Neuronal stem cell (in vitro differentiated cells): ENCODE data around the gene KDM4B.

Experiments
- DNase-seq: peaks from one replicate; pipeline ENCODE4 v3.0.0-alpha.2; 2013; ENCODE audit warnings: low spot score
- H2AFZ ChIP-seq: one replicate; pipeline ENCODE4 v1.6.1; 2013; ENCODE audit warnings: mild to moderate bottlenecking, low read length, inconsistent platforms
- H2AK5ac ChIP-seq: 2 replicates; pipeline ENCODE4 v1.6.1; 2013; ENCODE audit warnings: low read depth, mild to moderate bottlenecking, inconsistent platforms, low read length, moderate library complexity, mixed read lengths
- H2BK120ac ChIP-seq: 2 replicates; pipeline ENCODE4 v1.6.1; 2013; ENCODE audit warnings: low read depth, mild to moderate bottlenecking, inconsistent platforms, low read length, moderate library complexity, mixed read lengths
- H2BK12ac ChIP-seq: one replicate; pipeline ENCODE4 v1.6.1; 2013; ENCODE audit warnings: low read length, inconsistent platforms
- H2BK15ac ChIP-seq: 2 replicates; pipeline ENCODE4 v1.6.1; 2013; ENCODE audit warnings: mild to moderate bottlenecking, low read length, inconsistent platforms, mixed read lengths
- H2BK5ac ChIP-seq: one replicate; pipeline ENCODE4 v1.6.1; 2013; ENCODE audit warnings: inconsistent platforms, mild to moderate bottlenecking, low read length, moderate library complexity
- H3K14ac ChIP-seq: one replicate; pipeline ENCODE4 v1.6.1; 2013; ENCODE audit warnings: low read length, inconsistent platforms
- H3K18ac ChIP-seq: 2 replicates; pipeline ENCODE4 v1.6.1; 2013; ENCODE audit warnings: low read length, inconsistent platforms
- H3K23ac ChIP-seq: 2 replicates; pipeline ENCODE4 v1.6.1; 2013; ENCODE audit warnings: low read depth, mild to moderate bottlenecking, mixed read lengths, low read length, inconsistent platforms; ENCODE audit not compliant: poor library complexity
- H3K27ac ChIP-seq: replicated peaks from 3 replicates; pipeline ENCODE4 v1.5.1; 2013; ENCODE audit warnings: low read length, inconsistent platforms
- H3K27me3 ChIP-seq, 3 experiments: 2 replicates each; pipeline ENCODE4 v1.6.1; 2013; ENCODE audit warnings: low read length in 3 of 3, mild to moderate bottlenecking in 2 of 3, inconsistent platforms in 1 of 3, low read depth in 1 of 3, mixed read lengths in 1 of 3, moderate library complexity in 1 of 3; ENCODE audit not compliant: control insufficient read depth in 3 of 3, insufficient read depth in 3 of 3
- H3K36me3 ChIP-seq, 2 donors: replicated peaks in 1 of 2; 2 replicates each; pipeline ENCODE4 v1.6.1; 2013; ENCODE audit warnings: low read length in 2 of 2; ENCODE audit not compliant: control insufficient read depth in 2 of 2, insufficient read depth in 2 of 2
- H3K4ac ChIP-seq: 2 replicates; pipeline ENCODE4 v1.6.1; 2013; ENCODE audit warnings: inconsistent platforms, mild to moderate bottlenecking, low read length, moderate library complexity
- H3K4me1 ChIP-seq, 2 donors: 1 replicate in 1 of 2; 2 replicates in 1 of 2; pipeline ENCODE4 v1.6.1; 2013; ENCODE audit warnings: low read length in 2 of 2, low read depth in 1 of 2; ENCODE audit not compliant: control insufficient read depth in 2 of 2, insufficient read depth in 1 of 2
- H3K4me2 ChIP-seq: one replicate; pipeline ENCODE4 v1.6.1; 2013; ENCODE audit warnings: mild to moderate bottlenecking, low read length, inconsistent platforms; ENCODE audit not compliant: insufficient read depth, poor library complexity, severe bottlenecking
- H3K4me3 ChIP-seq, 2 donors: 2 replicates each; pipeline ENCODE4 v1.5.1; 2013; ENCODE audit warnings: low read length in 2 of 2, mild to moderate bottlenecking in 2 of 2, inconsistent platforms in 1 of 2, moderate library complexity in 1 of 2
- H3K79me1 ChIP-seq: one replicate; pipeline ENCODE4 v1.6.1; 2013; ENCODE audit warnings: low read depth, mild to moderate bottlenecking, inconsistent platforms, low read length, moderate library complexity
- H3K9ac ChIP-seq: one replicate; pipeline ENCODE4 v1.6.1; 2013; ENCODE audit warnings: mild to moderate bottlenecking, low read depth, low read length, inconsistent platforms; ENCODE audit not compliant: poor library complexity
- H3K9me3 ChIP-seq, 2 donors: replicated peaks in 1 of 2; 2 replicates each; pipeline versions ENCODE3 to v1.6.1; 2013; ENCODE audit warnings: low read length in 2 of 2, mild to moderate bottlenecking in 2 of 2, inconsistent platforms in 1 of 2, low read depth in 1 of 2, mixed read lengths in 1 of 2, moderate library complexity in 1 of 2; ENCODE audit not compliant: control insufficient read depth in 2 of 2, insufficient read depth in 1 of 2
- H4K8ac ChIP-seq: one replicate; pipeline ENCODE4 v1.6.1; 2013; ENCODE audit warnings: low read depth, mild to moderate bottlenecking, inconsistent platforms, low read length, moderate library complexity
- H4K91ac ChIP-seq: one replicate; pipeline ENCODE4 v1.6.1; 2013; ENCODE audit warnings: low read length, low read depth, mild to moderate bottlenecking, inconsistent platforms; ENCODE audit not compliant: poor library complexity
- whole genome bisulfite sequencing, 2 donors: extraction: QIAGEN DNeasy Blood & Tissue Kit; methylation state at CpG; one replicate each; pipeline ENCODE4 v1.1.7; 2013; ENCODE audit warnings: missing lambda C conversion rate in 2 of 2, mixed read lengths in 1 of 2; ENCODE audit not compliant: insufficient read length in 2 of 2, insufficient replicate concordance in 1 of 2; ENCODE audit errors: extremely low coverage in 2 of 2; 5-methylcytosine and 5-hydroxymethylcytosine counted together

KDM4B gene

GRCh38 chr19:5138606-5139582 is 170.0 kb downstream of the KDM4B start:
- peak overlapping the region; percentile 93 for H2BK5ac ChIP-seq
- peaks cover 0 to 5% of the 10 kb centered on the region in 2 donors for H3K4me1 ChIP-seq
- H3K27me3 ChIP-seq = no peaks in the 10 kb centered on the region
- H3K18ac ChIP-seq = no peak overlapping the region
- peaks cover 9% of the 10 kb centered on the region for H3K79me1 ChIP-seq
- H3K4me2 ChIP-seq = no peak overlapping the region
- H3K14ac ChIP-seq = no peak overlapping the region
- no peak overlapping the region for H3K4me3 ChIP-seq
- H2BK15ac ChIP-seq = no peak overlapping the region
- no peak overlapping the region for H3K9ac ChIP-seq
- H2BK12ac ChIP-seq = no peak overlapping the region
- H4K8ac ChIP-seq = no peak overlapping the region
- H3K9me3 ChIP-seq = no peaks in the 10 kb centered on the region
- DNase-seq = no peak
- H2AK5ac ChIP-seq = no peak overlapping the region
- WGBS, 2 donors = no CpG with 5 or more reads among the region's 30 CpGs
- no peak overlapping the region for H3K4ac ChIP-seq
- peak overlapping the region; percentile 58 for H3K23ac ChIP-seq
- H4K91ac ChIP-seq = no peak overlapping the region
- peaks cover 51 to 80% of the 10 kb centered on the region in 2 donors for H3K36me3 ChIP-seq
- H2AFZ ChIP-seq = no peak overlapping the region
- no peak overlapping the region for H2BK120ac ChIP-seq
- no peak overlapping the region for H3K27ac ChIP-seq

GRCh38 chr19:5139583-5140325 is 170.8 kb downstream of the KDM4B start:
- H4K91ac ChIP-seq = peak overlapping the region; percentile 53
- H2BK15ac ChIP-seq = no peak overlapping the region
- H2AFZ ChIP-seq = no peak overlapping the region
- no peak overlapping the region for H3K14ac ChIP-seq
- H2BK5ac ChIP-seq = no peak overlapping the region
- no peaks in the 10 kb centered on the region for H3K27me3 ChIP-seq
- DNase-seq = no peak
- no peak overlapping the region for H2BK120ac ChIP-seq
- no CpG with 5 or more reads among the region's 21 CpGs for WGBS, 2 donors
- no peak overlapping the region for H2AK5ac ChIP-seq
- H3K36me3 ChIP-seq = peaks cover 46 to 75% of the 10 kb centered on the region in 2 donors
- H3K79me1 ChIP-seq = peaks cover 9% of the 10 kb centered on the region
- H3K9ac ChIP-seq = no peak overlapping the region
- no peak overlapping the region for H4K8ac ChIP-seq
- peaks cover 0 to 2% of the 10 kb centered on the region in 2 donors for H3K4me1 ChIP-seq
- no peak overlapping the region for H3K4ac ChIP-seq
- H3K27ac ChIP-seq = no peak overlapping the region
- peak overlapping the region; percentile 58 for H3K23ac ChIP-seq
- H3K4me3 ChIP-seq = no peak overlapping the region
- H3K9me3 ChIP-seq = no peaks in the 10 kb centered on the region
- no peak overlapping the region for H3K18ac ChIP-seq
- no peak overlapping the region for H3K4me2 ChIP-seq
- H2BK12ac ChIP-seq = no peak overlapping the region

- WGBS, 2 donors = no CpG with 5 or more reads among the region's 37 CpGs
- Histone ChIP-seq H3K18ac (peak overlapping the region; percentile 38), H3K14ac (peak overlapping the region; percentile 14), H2BK120ac (no peak overlapping the region), H3K4ac (no peak overlapping the region), H3K27me3 (no peaks in the 10 kb centered on the region), H2BK5ac (no peak overlapping the region), H3K9ac (peak overlapping the region; percentile 21), H3K27ac (no peak overlapping the region), H2BK15ac (no peak overlapping the region), H3K36me3 (peaks cover 38 to 73% of the 10 kb centered on the region in 2 donors), H2AFZ (no peak overlapping the region), H3K4me3 (no peak overlapping the region), H3K9me3 (no peaks in the 10 kb centered on the region), H4K8ac (no peak overlapping the region), H3K4me2 (no peak overlapping the region), H4K91ac (no peak overlapping the region), H3K79me1 (peaks cover 11% of the 10 kb centered on the region), H3K4me1 (no peaks in the 10 kb centered on the region), H2BK12ac (peak overlapping the region; percentile 46), H2AK5ac (peak overlapping the region; percentile 68), H3K23ac (peak overlapping the region; percentile 89)
- no peak for DNase-seq
Observed at GRCh38 chr19:5141129-5141849, 172.4 kb downstream of the KDM4B start.
